ENCODE measurements around the gene EFNA3.

EFNA3 gene

GRCh38 chr1:155130272-155131006, 51.8 kb downstream of the EFNA3 start:
- DNase-seq (ENCODE audit: low read depth in 1 of 2, low spot score in 1 of 2), result no peak

DNA sequence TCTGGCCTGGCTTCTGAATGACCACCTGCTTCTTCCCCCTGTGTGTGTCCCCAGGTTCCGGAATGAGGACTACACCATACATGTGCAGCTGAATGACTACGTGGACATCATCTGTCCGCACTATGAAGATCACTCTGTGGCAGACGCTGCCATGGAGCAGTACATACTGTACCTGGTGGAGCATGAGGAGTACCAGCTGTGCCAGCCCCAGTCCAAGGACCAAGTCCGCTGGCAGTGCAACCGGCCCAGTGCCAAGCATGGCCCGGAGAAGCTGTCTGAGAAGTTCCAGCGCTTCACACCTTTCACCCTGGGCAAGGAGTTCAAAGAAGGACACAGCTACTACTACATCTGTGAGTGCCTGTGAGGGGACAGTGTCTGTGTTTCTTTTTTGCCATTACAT, 52.6 kb downstream of the EFNA3 start:
- no peak for DNase-seq (ENCODE audit: low read depth in 1 of 2, low spot score in 1 of 2)

GRCh38 chr1:155131856-155132255, 53.2 kb downstream of the EFNA3 start:
- DNase-seq (ENCODE audit: low read depth in 1 of 2, low spot score in 1 of 2), result no peak

GRCh38 chr1:155133799-155134281, 55.2 kb downstream of the EFNA3 start:
- no peak for DNase-seq (ENCODE audit: low read depth in 1 of 2, low spot score in 1 of 2)

DNA sequence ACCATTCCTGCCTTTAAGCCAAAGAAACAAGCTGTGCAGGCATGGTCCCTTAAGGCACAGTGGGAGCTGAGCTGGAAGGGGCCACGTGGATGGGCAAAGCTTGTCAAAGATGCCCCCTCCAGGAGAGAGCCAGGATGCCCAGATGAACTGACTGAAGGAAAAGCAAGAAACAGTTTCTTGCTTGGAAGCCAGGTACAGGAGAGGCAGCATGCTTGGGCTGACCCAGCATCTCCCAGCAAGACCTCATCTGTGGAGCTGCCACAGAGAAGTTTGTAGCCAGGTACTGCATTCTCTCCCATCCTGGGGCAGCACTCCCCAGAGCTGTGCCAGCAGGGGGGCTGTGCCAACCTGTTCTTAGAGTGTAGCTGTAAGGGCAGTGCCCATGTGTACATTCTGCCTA, 55.7 kb downstream of the EFNA3 start:
- DNase-seq (ENCODE audit: low read depth in 1 of 2, low spot score in 1 of 2), result no peak

DNA sequence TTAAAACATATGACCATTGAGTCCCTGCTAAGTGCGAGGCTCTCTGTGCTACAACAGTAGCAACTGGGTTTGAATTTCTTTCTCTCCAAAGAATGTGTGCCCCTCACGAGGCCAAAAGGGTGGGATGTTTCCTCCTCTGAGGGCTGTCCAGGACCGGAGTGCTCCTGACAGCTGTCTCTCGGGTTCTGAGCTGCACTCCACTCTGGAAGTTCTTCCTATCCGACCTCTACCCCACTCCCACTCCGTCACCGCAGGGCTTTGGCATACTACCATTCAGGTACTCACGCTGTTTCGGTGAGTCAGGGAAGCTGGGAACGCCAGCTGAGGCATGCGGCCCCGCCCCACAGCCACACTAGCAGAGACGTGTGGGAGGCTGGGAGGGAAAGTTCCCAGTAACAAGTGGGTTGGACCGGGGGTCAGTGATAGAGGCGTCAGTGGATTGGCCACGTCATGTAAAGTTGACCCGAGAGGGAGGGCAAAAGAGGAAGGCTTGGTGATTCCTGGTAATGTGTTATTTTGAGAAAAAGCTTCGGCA, 56.3 kb downstream of the EFNA3 start:
- peak in 1 of 2 donors; percentile 60 for DNase-seq (ENCODE audit: low read depth in 1 of 2, low spot score in 1 of 2)

GRCh38 chr1:155135415-155136028, 56.9 kb downstream of the EFNA3 start, which contains the start of gene SLC50A1:
SLC50A1 (plus strand) TSS chr1:155135852; CDS start chr1:155135912, 60 bp downstream.
- peak; percentile 83 to 88 for DNase-seq (ENCODE audit: low read depth in 1 of 2, low spot score in 1 of 2)

DNA sequence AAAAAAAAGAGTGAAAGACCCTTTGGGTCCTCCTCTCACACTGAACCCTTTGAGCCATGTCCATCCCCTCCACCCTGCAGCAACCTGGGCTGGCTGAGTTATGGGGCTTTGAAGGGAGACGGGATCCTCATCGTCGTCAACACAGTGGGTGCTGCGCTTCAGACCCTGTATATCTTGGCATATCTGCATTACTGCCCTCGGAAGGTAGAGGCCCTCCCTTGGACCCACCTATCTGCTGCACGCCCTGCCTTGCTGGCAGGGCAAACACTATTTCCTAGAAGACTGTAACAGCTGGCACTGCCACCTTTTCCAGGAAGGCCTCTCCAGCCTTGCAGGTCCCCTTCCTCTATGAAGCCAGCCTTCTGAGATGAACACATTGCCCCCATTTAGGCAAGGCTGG, 58.1 kb downstream of the EFNA3 start:
- no peak for DNase-seq (ENCODE audit: low read depth in 1 of 2, low spot score in 1 of 2)

All from activated T-helper 1 cell treated with anti-CD3 and anti-CD28 coated beads, Interleukin-2, amount 50 U/mL, for 16 hours (primary cell).